ENCODE data around the gene IRS2. TPM values are rescaled to one million over a fixed set of nuclear protein-coding genes. Genes with fewer than 3 reads are reported as not detected.

IRS2 gene
- total and polyA plus RNA-seq, 3 donors from 2014 or later = 6.9 to 33.4 (median 23.9) TPM

- no peak for DNase-seq
- no peaks in the 10 kb centered on the region for H3K27me3 ChIP-seq
- no peak overlapping the region for H3K4me3 ChIP-seq
- H3K4me1 ChIP-seq = no peaks in the 10 kb centered on the region
- H3K36me3 ChIP-seq (ENCODE audit: low read depth, missing control alignments) = no peaks in the 10 kb centered on the region
- intact Hi-C loops (cut with DNase I; ENCODE audit: low total_unique reads) = no loop called here
- TF ChIP-seq, protein P1, sequence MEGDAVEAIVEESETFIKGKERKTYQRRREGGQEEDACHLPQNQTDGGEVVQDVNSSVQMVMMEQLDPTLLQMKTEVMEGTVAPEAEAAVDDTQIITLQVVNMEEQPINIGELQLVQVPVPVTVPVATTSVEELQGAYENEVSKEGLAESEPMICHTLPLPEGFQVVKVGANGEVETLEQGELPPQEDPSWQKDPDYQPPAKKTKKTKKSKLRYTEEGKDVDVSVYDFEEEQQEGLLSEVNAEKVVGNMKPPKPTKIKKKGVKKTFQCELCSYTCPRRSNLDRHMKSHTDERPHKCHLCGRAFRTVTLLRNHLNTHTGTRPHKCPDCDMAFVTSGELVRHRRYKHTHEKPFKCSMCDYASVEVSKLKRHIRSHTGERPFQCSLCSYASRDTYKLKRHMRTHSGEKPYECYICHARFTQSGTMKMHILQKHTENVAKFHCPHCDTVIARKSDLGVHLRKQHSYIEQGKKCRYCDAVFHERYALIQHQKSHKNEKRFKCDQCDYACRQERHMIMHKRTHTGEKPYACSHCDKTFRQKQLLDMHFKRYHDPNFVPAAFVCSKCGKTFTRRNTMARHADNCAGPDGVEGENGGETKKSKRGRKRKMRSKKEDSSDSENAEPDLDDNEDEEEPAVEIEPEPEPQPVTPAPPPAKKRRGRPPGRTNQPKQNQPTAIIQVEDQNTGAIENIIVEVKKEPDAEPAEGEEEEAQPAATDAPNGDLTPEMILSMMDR (IDR thresholded peaks at IDR 0.05) = no peak
- TF ChIP-seq POLR2A (IDR thresholded peaks at IDR 0.05) = no peak
- H3K27ac ChIP-seq = no peak overlapping the region
- H3K9me3 ChIP-seq = no peaks in the 10 kb centered on the region
- 29 to 52% methylated on average over 3 of the region's 3 CpGs for WGBS, 2 donors
These were observed 34.7 kb upstream of the IRS2 start for GRCh38 chr13:109821103-109821502.

- H3K36me3 ChIP-seq (ENCODE audit: low read depth, missing control alignments) = no peaks in the 10 kb centered on the region
- no peak overlapping the region for H3K27ac ChIP-seq
- no peaks in the 10 kb centered on the region for H3K4me1 ChIP-seq
- intact Hi-C loops (cut with DNase I; ENCODE audit: low total_unique reads) = no loop called here
- TF ChIP-seq POLR2A (IDR thresholded peaks at IDR 0.05) = no peak
- TF ChIP-seq, protein P1 (IDR thresholded peaks at IDR 0.05) = no peak
- H3K9me3 ChIP-seq = no peaks in the 10 kb centered on the region
- no peak for DNase-seq
- no peaks in the 10 kb centered on the region for H3K27me3 ChIP-seq
- 84 to 88% methylated on average over 6 of the region's 6 CpGs for WGBS, 2 donors
- no peak overlapping the region for H3K4me3 ChIP-seq
These were observed 33.5 kb upstream of the IRS2 start for GRCh38 chr13:109819874-109820273.

DNA sequence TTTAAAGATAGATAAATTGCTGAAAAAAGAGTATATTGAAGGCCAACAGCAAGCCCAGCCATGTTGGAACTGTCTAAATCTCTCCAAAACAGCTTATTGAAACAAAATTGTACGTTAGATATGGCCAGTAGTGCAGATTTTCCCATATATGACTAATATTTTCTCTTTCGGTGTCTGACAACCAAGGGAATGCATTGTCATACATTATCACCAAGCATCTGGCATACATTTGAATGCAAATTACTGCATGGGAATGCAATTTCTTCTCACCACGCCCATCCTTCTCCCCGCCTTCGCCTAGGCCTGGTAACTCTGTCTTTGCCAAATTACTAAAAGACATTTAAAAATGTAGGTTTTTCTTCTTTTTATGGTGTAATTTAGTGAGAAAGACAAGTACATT lies 32.5 kb upstream of the IRS2 start:
- no peaks in the 10 kb centered on the region for H3K27me3 ChIP-seq
- whole genome bisulfite sequencing, 2 donors = 95 to 98% methylated on average over 5 of the region's 5 CpGs
- no peaks in the 10 kb centered on the region for H3K9me3 ChIP-seq
- no peaks in the 10 kb centered on the region for H3K36me3 ChIP-seq (ENCODE audit: low read depth, missing control alignments)
- no peak for DNase-seq
- intact Hi-C loops (cut with DNase I; ENCODE audit: low total_unique reads) = no loop called here
- no peak for TF ChIP-seq POLR2A (IDR thresholded peaks at IDR 0.05)
- TF ChIP-seq, protein P1 (IDR thresholded peaks at IDR 0.05) = no peak
- no peak overlapping the region for H3K27ac ChIP-seq
- H3K4me1 ChIP-seq = no peaks in the 10 kb centered on the region
- H3K4me3 ChIP-seq = no peak overlapping the region

DNA sequence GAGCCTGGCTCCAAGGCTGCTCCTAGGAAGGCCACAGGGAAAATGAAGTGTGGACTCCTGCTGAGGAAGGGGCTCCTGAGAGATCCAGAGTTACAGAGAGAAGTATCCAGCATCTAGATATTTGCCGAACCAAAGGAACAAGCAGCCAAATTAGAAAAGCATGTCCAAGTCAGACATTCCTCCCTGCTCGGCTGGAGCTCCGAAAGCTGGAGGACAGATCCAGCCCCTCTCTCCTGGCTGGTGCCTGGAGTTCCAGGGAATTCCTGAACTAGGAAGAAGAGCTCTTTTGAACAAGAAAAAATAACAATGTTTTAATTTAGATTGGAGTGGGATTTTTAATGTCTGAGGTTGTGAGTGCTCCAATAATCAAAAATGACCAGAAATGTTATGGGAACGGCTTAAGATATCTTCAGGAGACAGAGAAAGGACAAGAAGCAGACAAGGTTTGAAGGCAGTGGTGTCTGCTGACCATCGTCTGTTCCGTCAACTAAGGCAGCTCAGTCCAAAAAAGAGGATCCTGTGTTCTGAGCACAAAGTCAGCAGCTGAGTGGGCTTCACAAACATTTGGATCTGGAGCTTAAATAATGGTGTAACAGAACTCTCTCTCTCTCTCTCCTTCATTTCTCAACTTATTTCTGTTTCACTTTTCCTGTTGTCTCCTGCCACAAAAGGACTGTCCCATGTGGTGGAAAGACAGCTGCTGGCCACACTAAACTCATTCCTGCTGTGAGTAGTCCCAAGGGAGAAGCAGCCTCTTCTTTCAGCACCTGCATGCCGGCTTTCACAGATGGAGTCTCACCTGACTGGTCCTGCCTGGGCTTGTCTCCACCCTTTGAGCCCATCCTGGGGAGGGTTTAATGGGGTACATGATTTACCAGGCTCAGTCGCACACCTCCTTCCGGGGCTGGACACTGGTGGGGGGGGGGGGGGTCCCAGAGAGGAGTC lies 31.5 kb upstream of the IRS2 start:
- H3K9me3 ChIP-seq = no peaks in the 10 kb centered on the region
- WGBS, 2 donors = 49 to 53% methylated on average over 7 to 9 of the region's 9 CpGs
- H3K27me3 ChIP-seq = no peaks in the 10 kb centered on the region
- intact Hi-C loops (cut with DNase I; ENCODE audit: low total_unique reads) = no loop called here
- no peak overlapping the region for H3K4me3 ChIP-seq
- no peak overlapping the region for H3K27ac ChIP-seq
- no peaks in the 10 kb centered on the region for H3K4me1 ChIP-seq
- no peak for DNase-seq
- H3K36me3 ChIP-seq (ENCODE audit: low read depth, missing control alignments) = no peaks in the 10 kb centered on the region
- TF ChIP-seq, protein P1 (IDR thresholded peaks at IDR 0.05) = no peak
- no peak for TF ChIP-seq POLR2A (IDR thresholded peaks at IDR 0.05)

Data from testis (tissue), 3 donors.